Ishikawa (cell line): ENCODE data around the gene ELFN1.
A peak's percentile ranks its signal among the peaks of the same experiment; 100 is the strongest.

Source experiments
- CEBPB ChIP-seq: IDR thresholded peaks from 2 replicates; pipeline ENCODE4 v1.6.1; 2012
- CREB1 ChIP-seq: IDR thresholded peaks from 2 replicates; pipeline ENCODE4 v1.6.1; 2012; ENCODE audit warnings: low read depth
- EP300 ChIP-seq: IDR thresholded peaks from 2 replicates; pipeline ENCODE4 v1.6.1; 2012; ENCODE audit warnings: borderline replicate concordance
- MAX ChIP-seq: IDR thresholded peaks from 2 replicates; pipeline ENCODE4 v1.6.1; 2012
- NFIC ChIP-seq: IDR thresholded peaks from 2 replicates; pipeline ENCODE4 v1.6.1; 2012
- RAD21 ChIP-seq: IDR thresholded peaks from 2 replicates; pipeline ENCODE4 v1.6.1; 2012; ENCODE audit warnings: low read depth
- REST ChIP-seq: IDR thresholded peaks from 2 replicates; pipeline ENCODE4 v1.6.1; 2012; ENCODE audit warnings: low read depth, mild to moderate bottlenecking
- TAF1 ChIP-seq: IDR thresholded peaks from 2 replicates; pipeline ENCODE4 v1.6.1; 2012; ENCODE audit warnings: low read depth, mild to moderate bottlenecking
- TCF12 ChIP-seq: IDR thresholded peaks from 2 replicates; pipeline ENCODE4 v1.6.1; 2012; ENCODE audit warnings: low read depth
- TEAD4 ChIP-seq: IDR thresholded peaks from 2 replicates; pipeline ENCODE4 v1.6.1; 2012
- YY1 ChIP-seq: IDR thresholded peaks from 2 replicates; pipeline ENCODE4 v1.6.1; 2012; ENCODE audit warnings: low read depth

GRCh38 chr7:1667566-1668395 is 2.3 kb upstream of the ELFN1 start:
- TF ChIP-seq RAD21: no peak
- TF ChIP-seq TAF1: no peak
- TF ChIP-seq REST: no peak
- TF ChIP-seq CEBPB: no peak
- TF ChIP-seq TEAD4: no peak
- peak; percentile 16; the same call in 1 of the 2 replicates for TF ChIP-seq MAX
- no peak for TF ChIP-seq CREB1
- TF ChIP-seq TCF12: no peak
- TF ChIP-seq YY1: no peak
- no peak for TF ChIP-seq EP300
- TF ChIP-seq NFIC: no peak
